CD14-positive monocyte (primary cell): ENCODE data around the gene ITGB6. TPM values are rescaled to one million over a fixed set of nuclear protein-coding genes. Genes with fewer than 3 reads are reported as not detected.

Source experiments
- DNase-seq, 3 donors: peaks; one replicate each; pipeline ENCODE4 v3.0.0-alpha.2; 2011 to 2022
- H2AFZ ChIP-seq: 2 replicates; pipeline ENCODE4 v1.6.0; 2012; ENCODE audit warnings: mild to moderate bottlenecking, low read depth, low read length, inconsistent platforms; ENCODE audit not compliant: insufficient read depth, poor library complexity, severe bottlenecking
- H3K27ac ChIP-seq, 2 donors: 1 replicate in 1 of 2; 2 replicates in 1 of 2; pipeline ENCODE4 v1.5.1; 2012 to 2013; ENCODE audit warnings: low read length in 2 of 2, control low read depth in 1 of 2, inconsistent platforms in 1 of 2, low read depth in 1 of 2, mild to moderate bottlenecking in 1 of 2
- H3K27me3 ChIP-seq, 2 donors: one replicate each; pipeline versions ENCODE4 v1.6.0 to v1.6.1; 2011 to 2013; ENCODE audit warnings: low read length in 2 of 2; ENCODE audit not compliant: control insufficient read depth in 2 of 2, insufficient read depth in 2 of 2
- H3K36me3 ChIP-seq, 2 donors: replicated peaks in 1 of 2; 1 replicate in 1 of 2; 2 replicates in 1 of 2; pipeline versions ENCODE4 v1.5.1 to v1.6.1; 2012 to 2013; ENCODE audit warnings: low read length in 2 of 2, control low read depth in 1 of 2, inconsistent platforms in 1 of 2, mild to moderate bottlenecking in 1 of 2; ENCODE audit not compliant: insufficient read depth in 2 of 2, control insufficient read depth in 1 of 2
- H3K4me1 ChIP-seq, 2 donors: 1 replicate in 1 of 2; 2 replicates in 1 of 2; pipeline versions ENCODE4 v1.5.1 to v1.6.1; 2012 to 2013; ENCODE audit warnings: low read length in 2 of 2, control low read depth in 1 of 2, inconsistent platforms in 1 of 2, mild to moderate bottlenecking in 1 of 2, moderate library complexity in 1 of 2; ENCODE audit not compliant: insufficient read depth in 2 of 2, control insufficient read depth in 1 of 2
- H3K4me2 ChIP-seq: replicated peaks from 2 replicates; pipeline ENCODE3; 2012; ENCODE audit warnings: low read length, moderate library complexity, mild to moderate bottlenecking; ENCODE audit not compliant: poor library complexity, severe bottlenecking; ENCODE audit errors: extremely low read depth
- H3K4me3 ChIP-seq, 3 experiments: fragments of 200-600 bp in 1 of 3; sonication (generic) in 1 of 3; replicated peaks in 1 of 3; 1 replicate in 2 of 3; 2 replicates in 1 of 3; pipeline ENCODE4 v1.5.1; 2011 to 2013; ENCODE audit warnings: low read length in 3 of 3, mild to moderate bottlenecking in 3 of 3, control low read depth in 2 of 3, low read depth in 2 of 3, inconsistent platforms in 1 of 3, moderate library complexity in 1 of 3
- H3K79me2 ChIP-seq: 2 replicates; pipeline ENCODE4 v1.6.0; 2012; ENCODE audit warnings: mild to moderate bottlenecking, control low read depth, inconsistent platforms, low read length, moderate library complexity; ENCODE audit not compliant: insufficient read depth
- H3K9ac ChIP-seq: 2 replicates; pipeline ENCODE4 v1.6.0; 2017; ENCODE audit warnings: low read length, mild to moderate bottlenecking; ENCODE audit not compliant: insufficient read depth, poor library complexity, severe bottlenecking
- H3K9me3 ChIP-seq, 2 donors: replicated peaks in 1 of 2; 1 replicate in 1 of 2; 2 replicates in 1 of 2; pipeline versions ENCODE4 v1.5.1 to v1.6.1; 2012 to 2013; ENCODE audit warnings: low read length in 2 of 2, control low read depth in 1 of 2; ENCODE audit not compliant: control insufficient read depth in 1 of 2, insufficient read depth in 1 of 2
- H4K20me1 ChIP-seq: 2 replicates; pipeline ENCODE4 v1.6.0; 2012; ENCODE audit warnings: mild to moderate bottlenecking, low read length, control low read depth, moderate library complexity; ENCODE audit not compliant: insufficient read depth
- H3K27ac Mint-ChIP-seq, 7 donors: one replicate each; pipeline ENCODE4 v1.8.0; 2020; ENCODE audit warnings: mild to moderate bottlenecking in 7 of 7, mixed read lengths in 7 of 7, moderate library complexity in 6 of 7, inconsistent platforms in 2 of 7
- H3K27me3 Mint-ChIP-seq, 3 donors: one replicate each; pipeline ENCODE4 v1.8.0; 2021 to 2022; ENCODE audit warnings: low read depth in 3 of 3, mild to moderate bottlenecking in 3 of 3, mixed read lengths in 3 of 3, moderate library complexity in 3 of 3, inconsistent platforms in 1 of 3
- H3K36me3 Mint-ChIP-seq, 2 donors: one replicate each; pipeline ENCODE4 v1.8.0; 2020; ENCODE audit warnings: mixed read lengths in 2 of 2, inconsistent platforms in 1 of 2, mild to moderate bottlenecking in 1 of 2
- H3K4me1 Mint-ChIP-seq: one replicate; pipeline ENCODE4 v1.8.0; 2020; ENCODE audit warnings: mild to moderate bottlenecking, mixed read lengths
- H3K4me3 Mint-ChIP-seq, 2 donors: one replicate each; pipeline ENCODE4 v1.8.0; 2020; ENCODE audit warnings: mild to moderate bottlenecking in 2 of 2, mixed read lengths in 2 of 2, moderate library complexity in 1 of 2
- H3K9me3 Mint-ChIP-seq, 7 donors: one replicate each; pipeline ENCODE4 v1.8.0; 2020 to 2022; ENCODE audit warnings: mixed read lengths in 7 of 7, mild to moderate bottlenecking in 6 of 7, moderate library complexity in 6 of 7, inconsistent platforms in 2 of 7
- CTCF ChIP-seq: fragments of 200-600 bp; IDR thresholded peaks from one replicate; pipeline ENCODE4 v1.8.0; 2022; ENCODE audit warnings: antibody characterized with exemption, mild to moderate bottlenecking
- WGBS: methylation state at CpG from one replicate; pipeline ENCODE4 v1.1.5; 2013; ENCODE audit warnings: missing lambda C conversion rate; ENCODE audit not compliant: insufficient coverage; 5-methylcytosine and 5-hydroxymethylcytosine counted together
- intact Hi-C, 2 donors: fragments of 100-400 bp; cut with micrococcal nuclease; formaldehyde crosslinking; loops; one replicate each; pipeline versions ENCODE4 v1.15.0 to v1.15.1; 2023
- polyA plus RNA-seq, 3 donors: library from polyadenylated mRNA; depleted of rRNA in 1 of 3; unstranded in 2 of 3; stranded (reverse) in 1 of 3; fragments of 300-500 nt in 2 of 3; fragments of >200 nt in 1 of 3; fragmentation: Illumina TruSeq in 2 of 3; gene quantifications; 1 replicate in 2 of 3; 2 replicates in 1 of 3; pipeline ENCODE4 v1.2.3, GENCODE V29; 2012 to 2021

ITGB6 gene
- polyA plus RNA-seq, 3 donors, result not detected

GRCh38 chr2:160105366-160105765, 94.7 kb downstream of the ITGB6 start:
- Mint-ChIP-seq H3K27ac (no peak overlapping the region), H3K4me3 (no peak overlapping the region), H3K27me3 (peaks cover 0 to 1% (median 0%) of the 10 kb centered on the region in 3 donors), H3K4me1 (peaks cover 17% of the 10 kb centered on the region), H3K9me3 (no peaks in the 10 kb centered on the region), H3K36me3 (no peaks in the 10 kb centered on the region)
- Histone ChIP-seq H3K36me3 (no peaks in the 10 kb centered on the region), H3K27me3 (no peaks in the 10 kb centered on the region), H3K9me3 (no peaks in the 10 kb centered on the region), H3K4me1 (peaks cover 15 to 17% of the 10 kb centered on the region in 2 donors), H3K9ac (no peak overlapping the region), H3K4me2 (no peak overlapping the region), H2AFZ (no peak overlapping the region), H3K79me2 (no peaks in the 10 kb centered on the region), H3K4me3 (no peak overlapping the region), H4K20me1 (no peaks in the 10 kb centered on the region), H3K27ac (no peak overlapping the region)
- no peak for TF ChIP-seq CTCF
- DNase-seq, result no peak
- WGBS, result 100% methylated on average over 1 of the region's 1 CpG
- intact Hi-C loops, result no loop called here

DNA sequence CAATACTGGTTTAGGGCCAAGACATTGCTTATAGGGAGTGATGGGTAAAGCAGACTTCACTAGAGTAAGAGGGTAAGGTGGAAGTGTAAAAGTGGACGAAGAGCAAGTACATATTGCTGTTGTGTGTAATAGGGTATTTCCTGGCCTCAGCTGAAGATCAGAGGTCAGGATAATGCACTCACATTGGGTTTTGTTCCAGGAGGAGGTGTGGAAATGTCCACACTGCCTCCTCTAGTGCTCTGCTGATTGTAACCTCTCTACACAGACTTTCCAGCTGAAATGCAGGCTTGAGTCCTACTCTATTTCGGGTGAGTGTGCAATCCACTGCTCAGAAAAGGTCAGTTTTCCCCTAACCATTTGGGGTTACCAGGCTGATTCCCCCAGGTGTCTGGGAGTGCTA, 96.0 kb downstream of the ITGB6 start:
- peaks cover 0 to 1% (median 0%) of the 10 kb centered on the region in 3 donors for H3K27me3 Mint-ChIP-seq
- peaks cover 10 to 12% of the 10 kb centered on the region in 2 donors for H3K4me1 ChIP-seq
- no peak for DNase-seq
- WGBS, result 83% methylated on average over 1 of the region's 2 CpGs
- no peak overlapping the region for H3K27ac ChIP-seq
- intact Hi-C loops, result no loop called here
- H3K36me3 Mint-ChIP-seq, result no peaks in the 10 kb centered on the region
- H3K4me1 Mint-ChIP-seq, result peaks cover 12% of the 10 kb centered on the region
- no peak overlapping the region for H3K27ac Mint-ChIP-seq
- H3K9ac ChIP-seq, result no peak overlapping the region
- H3K4me3 Mint-ChIP-seq, result no peak overlapping the region
- no peaks in the 10 kb centered on the region for H3K27me3 ChIP-seq
- peaks cover 0 to 3% (median 0%) of the 10 kb centered on the region in 7 donors for H3K9me3 Mint-ChIP-seq
- no peak overlapping the region for H3K4me3 ChIP-seq
- no peak for TF ChIP-seq CTCF
- H2AFZ ChIP-seq, result no peak overlapping the region
- no peaks in the 10 kb centered on the region for H4K20me1 ChIP-seq
- H3K79me2 ChIP-seq, result no peaks in the 10 kb centered on the region
- H3K36me3 ChIP-seq, result no peaks in the 10 kb centered on the region
- H3K4me2 ChIP-seq, result no peak overlapping the region
- no peaks in the 10 kb centered on the region for H3K9me3 ChIP-seq
